GM12872 (cell line): ENCODE measurements around the gene RFX5.

ENCODE experiments used
- TF ChIP-seq, protein P1 (sequence below): IDR thresholded peaks from 3 replicates; pipeline ENCODE4 v1.5.1; 2011; ENCODE audit warnings: low read depth, mild to moderate bottlenecking, low read length, moderate library complexity; ENCODE audit not compliant: insufficient read depth

Gene RFX5

DNA sequence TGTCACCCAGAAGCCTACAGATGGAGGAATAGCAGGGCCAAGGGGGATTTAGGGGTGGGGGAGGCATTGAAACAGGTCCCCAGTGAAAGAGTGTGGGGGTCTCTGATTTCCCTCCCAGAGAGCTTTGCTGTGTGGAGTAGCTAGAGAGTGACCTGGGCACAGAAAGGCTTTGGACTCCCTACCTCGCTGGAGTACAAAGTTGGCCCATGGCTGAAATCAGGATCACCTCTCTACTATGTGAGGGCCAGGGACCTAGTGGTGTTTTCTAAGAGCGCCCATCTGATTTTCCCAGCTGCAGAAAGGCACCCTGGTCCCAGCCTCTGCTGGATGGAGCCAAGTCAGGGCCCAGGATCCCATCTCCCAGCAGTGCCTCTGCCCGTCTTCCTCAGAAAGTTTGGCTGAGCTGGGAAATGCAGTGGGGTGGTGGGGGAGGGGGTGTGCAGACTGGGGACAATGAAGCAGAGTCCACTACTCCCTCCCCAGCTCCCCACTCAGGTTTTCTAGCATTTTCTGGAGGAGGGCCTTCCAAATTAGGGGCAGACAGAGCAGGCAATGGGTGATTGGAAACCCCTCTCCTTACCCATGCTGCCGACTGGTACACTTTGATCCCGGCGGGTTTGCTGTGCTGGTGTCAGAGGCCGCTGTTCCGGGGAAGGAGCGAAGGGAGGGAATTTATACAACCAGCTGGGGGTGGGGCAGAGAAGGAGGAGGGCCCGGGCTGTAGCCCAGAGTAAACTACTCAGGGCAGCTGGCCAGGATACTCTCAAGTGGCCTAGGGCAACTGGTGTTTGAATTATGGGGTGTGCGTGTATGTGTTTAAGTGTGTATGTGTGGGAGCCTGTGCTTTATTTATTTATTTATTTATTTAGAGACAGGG lies 25.2 kb upstream of the RFX5 start, which contains the start of gene SELENBP1:
Gene SELENBP1 (minus strand): TSS at position 648 of the 877 bp plus-strand sequence. CDS start 64 bp downstream, at position 584.
- TF ChIP-seq, protein P1, sequence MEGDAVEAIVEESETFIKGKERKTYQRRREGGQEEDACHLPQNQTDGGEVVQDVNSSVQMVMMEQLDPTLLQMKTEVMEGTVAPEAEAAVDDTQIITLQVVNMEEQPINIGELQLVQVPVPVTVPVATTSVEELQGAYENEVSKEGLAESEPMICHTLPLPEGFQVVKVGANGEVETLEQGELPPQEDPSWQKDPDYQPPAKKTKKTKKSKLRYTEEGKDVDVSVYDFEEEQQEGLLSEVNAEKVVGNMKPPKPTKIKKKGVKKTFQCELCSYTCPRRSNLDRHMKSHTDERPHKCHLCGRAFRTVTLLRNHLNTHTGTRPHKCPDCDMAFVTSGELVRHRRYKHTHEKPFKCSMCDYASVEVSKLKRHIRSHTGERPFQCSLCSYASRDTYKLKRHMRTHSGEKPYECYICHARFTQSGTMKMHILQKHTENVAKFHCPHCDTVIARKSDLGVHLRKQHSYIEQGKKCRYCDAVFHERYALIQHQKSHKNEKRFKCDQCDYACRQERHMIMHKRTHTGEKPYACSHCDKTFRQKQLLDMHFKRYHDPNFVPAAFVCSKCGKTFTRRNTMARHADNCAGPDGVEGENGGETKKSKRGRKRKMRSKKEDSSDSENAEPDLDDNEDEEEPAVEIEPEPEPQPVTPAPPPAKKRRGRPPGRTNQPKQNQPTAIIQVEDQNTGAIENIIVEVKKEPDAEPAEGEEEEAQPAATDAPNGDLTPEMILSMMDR = no peak

DNA sequence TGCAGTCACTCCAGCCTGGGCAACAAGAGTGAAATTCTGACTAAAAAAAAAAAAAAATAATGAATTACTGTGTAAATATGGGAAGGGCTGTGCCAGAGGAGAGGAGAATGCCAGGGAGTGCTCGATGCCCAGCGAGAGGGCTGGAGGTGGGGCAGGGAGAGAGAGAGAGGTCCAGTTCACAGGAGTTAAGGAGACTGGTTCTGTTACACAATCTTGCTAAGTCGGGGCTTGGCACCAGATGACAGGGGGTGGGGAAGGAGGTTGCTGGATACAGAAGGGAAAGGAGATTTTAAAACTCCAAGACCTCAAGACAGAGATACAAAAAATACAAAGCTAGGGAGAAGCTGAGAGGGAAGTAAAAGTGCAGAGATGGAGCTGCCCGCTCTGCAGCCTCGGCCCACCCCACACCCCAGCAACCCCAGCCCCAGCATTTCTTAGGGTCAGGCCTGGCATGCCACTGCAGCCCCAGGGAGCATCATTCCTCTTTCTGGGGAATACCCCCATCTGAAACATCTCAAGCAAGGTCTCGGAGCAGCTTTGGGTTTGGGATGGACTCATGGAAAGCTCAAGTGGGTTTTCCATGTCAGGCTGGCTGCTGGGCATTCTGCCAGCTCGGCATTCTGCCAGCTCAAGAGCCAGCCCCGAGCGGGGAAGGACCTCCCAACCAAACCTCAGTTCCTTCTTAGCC lies 24.5 kb upstream of the RFX5 start:
- TF ChIP-seq, protein P1 = no peak

DNA sequence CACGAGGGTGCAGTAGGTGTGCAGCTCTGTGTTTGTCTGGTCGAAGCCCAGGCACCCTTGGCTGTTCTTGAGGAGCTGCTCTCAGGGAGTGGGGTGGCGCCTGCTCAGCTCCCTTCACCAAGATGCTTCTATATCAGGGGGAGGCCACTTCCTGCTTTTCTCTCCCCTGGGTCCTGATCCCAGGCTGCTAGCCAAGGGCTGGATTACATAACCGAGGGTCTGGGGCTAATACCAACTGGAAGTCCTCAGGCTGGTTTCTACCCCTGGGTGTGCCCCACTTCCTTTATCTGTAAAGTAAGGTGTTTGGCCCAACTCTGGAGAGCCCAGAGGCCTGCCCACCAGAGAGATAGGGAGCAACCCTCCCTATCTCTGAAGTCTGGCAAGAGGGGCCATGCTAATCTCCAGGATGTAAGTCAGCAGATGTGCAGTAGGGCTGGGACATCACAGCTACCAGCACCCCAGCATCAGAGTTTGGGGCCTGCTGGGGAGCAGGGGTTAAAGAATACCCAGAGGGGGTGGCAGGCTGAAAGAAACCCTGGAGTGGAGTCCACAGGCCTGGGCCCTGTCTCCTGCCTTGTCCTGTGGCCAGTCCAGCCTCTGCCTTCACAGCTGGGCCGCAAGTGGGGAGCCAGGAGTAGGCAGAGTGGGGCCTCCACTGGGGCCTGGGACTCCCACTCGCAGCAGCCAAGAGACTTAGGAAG lies 23.3 kb upstream of the RFX5 start:
- TF ChIP-seq, protein P1 = no peak

DNA sequence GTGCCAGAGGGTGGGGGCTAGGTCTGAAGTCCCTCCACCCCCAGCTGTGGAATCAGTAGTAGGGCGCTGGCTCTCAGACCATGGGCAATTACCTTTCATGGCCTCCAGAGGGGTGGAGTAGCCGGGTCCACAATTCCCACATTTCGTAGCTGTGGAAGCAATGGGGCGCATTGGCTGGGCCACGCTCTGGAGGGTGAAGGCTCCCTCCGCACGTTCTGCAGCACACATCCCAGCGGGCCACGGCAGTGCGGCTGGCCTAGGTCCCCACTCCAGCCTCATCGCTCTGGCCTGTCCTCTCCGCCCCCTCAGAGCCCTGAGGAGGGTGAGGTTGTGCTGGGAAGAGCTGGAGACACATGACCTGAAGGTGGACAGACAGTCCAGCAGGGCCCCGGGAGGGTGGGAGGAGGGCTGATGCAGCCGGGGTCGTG lies 22.6 kb upstream of the RFX5 start:
- TF ChIP-seq, protein P1 = no peak

DNA sequence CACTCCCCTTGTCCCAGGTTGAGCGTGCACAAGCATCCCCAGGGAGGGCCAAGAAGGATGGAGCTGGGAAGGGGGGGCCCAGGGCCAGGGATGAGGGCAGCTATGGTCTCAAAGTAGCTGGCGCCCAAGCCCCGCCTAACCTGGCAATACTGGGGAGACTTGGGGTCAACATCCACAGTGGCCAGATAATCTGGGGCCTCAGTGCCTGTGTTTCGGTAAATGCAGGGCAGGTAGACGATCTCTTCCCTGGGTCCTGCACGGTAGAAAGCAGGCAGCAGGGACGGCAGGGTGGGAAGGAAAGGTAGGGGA lies 22.2 kb upstream of the RFX5 start:
- TF ChIP-seq, protein P1 = no peak

DNA sequence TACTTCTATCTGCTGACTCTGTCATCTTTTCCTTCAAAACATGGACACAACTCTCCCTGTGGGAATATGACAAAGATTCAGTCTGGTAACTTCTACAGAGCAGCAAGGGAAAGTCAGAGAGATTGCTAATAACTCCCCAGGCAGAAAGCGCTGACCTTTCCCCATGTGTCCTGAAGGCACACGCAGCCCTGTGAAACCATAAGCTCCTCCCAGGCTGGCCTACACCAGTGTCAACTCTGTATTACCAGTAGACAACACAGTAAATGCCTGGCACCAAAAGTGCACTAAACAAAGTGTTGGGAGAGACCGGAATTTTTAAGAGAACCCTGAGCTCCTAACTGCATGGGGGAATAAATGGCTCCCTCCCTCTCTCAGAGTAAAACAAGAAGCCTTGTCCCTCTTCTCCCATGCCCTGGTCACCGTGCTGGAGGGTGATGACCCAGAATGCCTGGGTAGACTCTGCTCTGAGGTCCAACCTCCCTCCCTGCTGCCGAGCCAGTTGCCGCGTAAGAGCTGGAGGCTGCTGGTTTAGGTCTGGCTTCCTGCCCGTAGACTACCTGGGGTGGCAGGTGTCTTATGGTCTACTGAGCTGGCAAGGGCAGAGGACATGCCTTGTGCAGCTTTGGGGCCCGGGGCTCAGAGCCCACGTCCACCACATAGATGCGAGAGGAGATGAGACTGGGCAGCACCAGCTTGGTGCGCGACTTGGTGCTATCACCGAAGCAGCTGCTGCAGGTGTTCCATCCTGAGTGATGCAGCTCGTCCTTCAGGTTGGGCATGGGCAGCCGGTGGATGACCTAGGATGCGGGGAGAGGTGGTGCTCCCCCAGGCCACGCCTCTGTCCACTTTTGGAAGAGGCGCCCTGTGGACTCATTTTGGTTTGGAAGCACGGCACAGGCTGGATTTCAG lies 21.6 kb upstream of the RFX5 start:
- TF ChIP-seq, protein P1 = no peak
